ENCODE results near the gene PILRA.

DNA sequence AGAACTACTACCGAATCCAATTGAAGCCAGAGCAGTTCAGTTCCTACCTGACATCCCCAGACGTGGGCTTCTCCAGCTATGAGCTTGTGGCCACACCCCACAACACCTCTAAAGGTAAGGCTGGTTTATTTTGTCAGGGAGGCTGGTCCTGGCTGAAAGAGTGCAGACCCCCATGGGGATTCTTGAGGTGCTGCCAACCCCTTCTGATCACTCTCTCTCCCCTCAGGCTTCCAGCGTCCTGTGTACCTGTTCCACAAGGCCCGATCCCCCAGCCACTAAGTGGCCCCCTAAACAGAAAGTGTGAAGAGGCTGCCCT is 59.9 kb downstream of the PILRA start:
- TF ChIP-seq EZH2 (IDR thresholded peaks at IDR 0.05; ENCODE audit: insufficient read depth, poor library complexity, severe bottlenecking), result no peak
- no peak for TF ChIP-seq EZH2phosphoT487 (IDR thresholded peaks at IDR 0.05; ENCODE audit: insufficient read depth, low read depth)
